HG02840 (cell line): ENCODE data around the gene MRPL37.

Experiments used
- ATAC-seq: cut with Tn5 transposase; IDR thresholded peaks from one replicate; pipeline ENCODE4 v1.9.1; 2021; ENCODE audit warnings: mild to moderate bottlenecking, moderate library complexity, moderate number of reproducible peaks; ENCODE audit not compliant: unreplicated experiment, low FRiP score

Gene MRPL37

DNA sequence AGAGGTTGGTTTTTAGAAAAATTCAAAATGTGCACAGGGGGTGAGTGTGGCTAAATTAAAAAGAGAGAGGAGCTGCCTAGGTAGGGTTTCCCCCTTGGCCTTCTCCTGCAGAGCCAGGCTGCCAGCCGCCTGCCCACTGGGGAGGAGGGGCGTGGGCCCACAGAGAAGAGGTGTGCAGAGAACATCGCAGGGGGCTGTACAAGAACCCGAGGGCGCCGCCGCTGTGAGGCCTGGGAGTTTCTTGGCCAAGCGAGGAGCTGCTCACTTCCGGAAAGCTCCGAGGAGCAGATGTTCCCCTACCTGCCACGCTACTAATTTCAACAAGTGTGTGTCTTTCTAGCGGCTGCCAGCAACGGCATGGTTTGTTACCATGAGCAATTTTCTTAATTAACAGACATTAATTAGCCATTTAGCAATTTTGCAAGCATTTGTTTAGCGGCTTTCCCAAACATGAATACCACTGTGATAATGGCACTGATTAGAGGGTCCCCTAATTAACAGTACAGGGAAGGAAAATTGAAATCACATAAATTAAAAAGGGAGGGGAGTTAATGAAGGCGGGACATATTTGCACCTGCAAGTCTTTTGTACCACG lies 59.7 kb downstream of the MRPL37 start:
- no peak for ATAC-seq

DNA sequence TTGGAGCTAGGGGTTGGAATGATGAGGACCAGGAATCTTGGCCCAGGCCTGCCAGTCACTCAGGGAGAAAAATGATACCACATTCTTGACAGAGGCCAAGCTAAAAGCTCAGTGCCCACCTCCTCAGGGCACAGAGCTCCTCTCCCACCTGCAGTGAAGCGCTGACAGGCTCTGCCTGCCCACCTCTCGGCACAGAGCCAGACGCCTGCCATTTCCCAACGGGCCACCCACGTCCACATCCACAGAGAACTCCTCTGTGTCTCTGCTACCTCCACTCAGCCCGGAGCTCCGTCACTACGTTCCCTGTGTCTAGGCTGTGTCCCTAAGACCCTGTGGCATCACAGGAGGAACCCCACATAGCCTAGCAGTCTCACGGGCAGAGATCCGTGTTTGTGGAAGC lies 60.8 kb downstream of the MRPL37 start:
- no peak for ATAC-seq

DNA sequence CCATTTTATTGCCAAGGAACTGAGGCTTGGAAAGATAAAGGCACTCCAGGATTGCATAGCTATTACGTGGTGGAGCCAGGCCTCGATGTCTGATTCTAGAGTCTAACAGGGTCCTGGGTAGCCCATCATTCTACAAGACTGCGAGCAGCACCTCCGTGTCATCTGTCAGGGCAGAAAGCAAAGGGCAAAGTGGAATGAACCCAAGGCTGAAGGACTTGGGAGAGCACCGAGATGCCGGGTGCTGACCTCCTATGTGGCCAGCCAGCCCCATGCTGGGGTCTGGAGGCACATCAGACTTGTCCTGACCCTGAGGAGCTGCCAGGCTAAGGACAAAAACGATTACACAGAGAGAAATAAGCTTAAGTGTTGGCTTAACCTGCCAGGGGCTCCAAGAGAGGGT lies 62.3 kb downstream of the MRPL37 start:
- ATAC-seq: no peak

DNA sequence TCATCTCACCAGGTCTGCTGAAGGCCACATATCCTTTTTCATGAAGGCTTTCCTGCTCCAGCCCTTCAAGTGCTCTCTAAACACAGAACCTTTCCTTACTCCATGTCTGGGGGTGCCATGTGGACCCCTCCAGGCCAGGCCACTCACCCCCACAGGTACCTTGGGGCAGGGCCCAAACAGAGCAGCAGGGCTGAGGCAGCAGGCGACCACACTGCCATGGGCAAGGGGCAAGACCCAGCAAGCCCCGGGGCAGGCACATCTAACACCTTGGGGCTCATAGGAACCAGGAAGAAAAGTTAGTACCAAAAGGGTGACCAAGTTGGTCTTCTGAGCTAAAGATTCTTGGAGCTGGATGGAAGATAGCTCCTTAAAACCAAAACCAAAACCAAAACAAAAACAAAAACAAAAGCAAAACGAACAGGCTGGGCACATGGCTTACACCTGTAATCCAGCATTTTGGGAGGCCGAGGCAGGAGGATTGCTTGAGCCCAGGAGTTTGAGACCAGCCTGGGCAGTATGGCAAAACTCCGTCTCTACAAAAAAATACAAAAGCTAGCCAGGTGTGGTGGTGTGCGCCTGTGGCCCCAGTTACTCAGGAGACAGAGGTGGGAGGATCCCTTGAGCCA lies 63.7 kb downstream of the MRPL37 start:
- no peak for ATAC-seq

DNA sequence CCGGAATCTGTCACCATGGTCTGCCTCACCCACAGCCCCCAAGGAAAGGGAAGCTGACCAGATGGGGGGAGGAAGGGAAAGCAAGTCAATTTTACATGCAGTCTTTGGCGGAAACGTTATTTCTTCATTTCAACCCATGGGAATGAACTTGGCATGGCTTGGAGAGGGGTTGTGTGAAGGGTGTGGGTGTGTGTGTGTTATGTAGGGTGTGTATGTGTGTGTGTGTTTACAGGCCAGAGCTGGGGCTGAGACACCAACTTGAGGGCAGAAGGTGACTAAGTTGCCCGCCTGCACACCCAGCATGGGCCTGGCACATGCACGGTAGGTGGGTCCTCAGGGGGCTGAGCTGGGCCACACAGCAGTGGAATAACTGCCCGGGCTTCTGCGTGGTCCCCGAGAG lies 65.2 kb downstream of the MRPL37 start:
- ATAC-seq: no peak

DNA sequence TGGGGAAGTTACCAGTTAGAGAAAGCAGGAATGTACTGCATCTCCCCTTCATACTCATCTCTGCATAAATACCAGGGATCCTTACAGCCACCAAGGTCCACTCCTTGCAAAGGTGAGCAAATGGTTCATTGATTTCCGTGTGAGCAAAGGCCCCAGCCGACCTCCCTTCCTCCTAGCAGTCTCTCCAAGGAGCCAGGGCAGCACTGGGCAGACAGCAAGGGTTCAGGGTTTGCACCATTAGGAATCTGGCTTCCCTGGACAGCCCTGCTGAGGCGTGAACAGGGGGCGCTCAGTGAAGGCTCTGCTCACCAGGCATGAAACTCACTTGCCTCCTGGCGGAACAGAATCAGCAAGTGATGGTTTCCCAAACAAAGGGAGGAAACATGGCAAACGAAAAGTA lies 65.7 kb downstream of the MRPL37 start:
- no peak for ATAC-seq

DNA sequence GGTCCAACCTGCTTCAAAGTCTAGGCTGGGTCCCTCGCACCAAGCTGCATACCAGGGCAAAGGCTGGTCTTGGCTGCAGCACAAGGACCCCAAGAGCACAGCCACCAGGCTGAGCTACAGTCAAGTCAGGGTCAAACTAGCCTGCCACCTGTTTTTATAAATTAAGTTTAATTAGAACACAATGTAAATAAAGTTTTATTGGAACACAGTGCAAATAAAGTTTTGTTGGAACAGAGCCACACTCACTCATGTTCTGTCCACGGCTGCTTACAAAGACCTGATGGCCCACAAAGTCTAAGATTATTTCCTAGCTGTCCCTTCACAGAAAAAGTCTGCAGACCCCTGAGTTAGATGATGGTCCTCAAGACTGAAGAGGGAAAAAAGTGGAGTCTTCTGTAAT lies 66.2 kb downstream of the MRPL37 start:
- no peak for ATAC-seq

DNA sequence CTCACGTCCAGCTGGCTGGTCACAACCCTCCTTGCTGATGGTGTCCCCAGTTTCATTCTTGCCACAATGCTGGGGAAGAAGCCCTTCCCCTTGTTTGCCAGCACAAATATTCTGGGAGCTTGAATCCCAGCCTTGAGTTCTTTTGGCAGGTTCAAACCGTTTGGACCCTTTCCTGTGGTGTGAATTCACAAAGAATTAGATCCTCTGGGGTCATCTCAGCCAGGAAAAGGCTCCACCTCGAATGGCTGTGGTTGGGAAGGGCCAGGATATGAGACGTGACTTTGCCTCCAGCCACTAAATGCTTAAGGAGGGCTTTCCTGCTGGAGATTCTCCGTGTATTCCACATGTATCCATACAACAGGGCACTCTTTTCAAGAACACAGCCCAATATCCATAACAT lies 66.9 kb downstream of the MRPL37 start:
- no peak for ATAC-seq
